ENCODE measurements around the gene NHSL1.

The NHSL1 gene, protein sequence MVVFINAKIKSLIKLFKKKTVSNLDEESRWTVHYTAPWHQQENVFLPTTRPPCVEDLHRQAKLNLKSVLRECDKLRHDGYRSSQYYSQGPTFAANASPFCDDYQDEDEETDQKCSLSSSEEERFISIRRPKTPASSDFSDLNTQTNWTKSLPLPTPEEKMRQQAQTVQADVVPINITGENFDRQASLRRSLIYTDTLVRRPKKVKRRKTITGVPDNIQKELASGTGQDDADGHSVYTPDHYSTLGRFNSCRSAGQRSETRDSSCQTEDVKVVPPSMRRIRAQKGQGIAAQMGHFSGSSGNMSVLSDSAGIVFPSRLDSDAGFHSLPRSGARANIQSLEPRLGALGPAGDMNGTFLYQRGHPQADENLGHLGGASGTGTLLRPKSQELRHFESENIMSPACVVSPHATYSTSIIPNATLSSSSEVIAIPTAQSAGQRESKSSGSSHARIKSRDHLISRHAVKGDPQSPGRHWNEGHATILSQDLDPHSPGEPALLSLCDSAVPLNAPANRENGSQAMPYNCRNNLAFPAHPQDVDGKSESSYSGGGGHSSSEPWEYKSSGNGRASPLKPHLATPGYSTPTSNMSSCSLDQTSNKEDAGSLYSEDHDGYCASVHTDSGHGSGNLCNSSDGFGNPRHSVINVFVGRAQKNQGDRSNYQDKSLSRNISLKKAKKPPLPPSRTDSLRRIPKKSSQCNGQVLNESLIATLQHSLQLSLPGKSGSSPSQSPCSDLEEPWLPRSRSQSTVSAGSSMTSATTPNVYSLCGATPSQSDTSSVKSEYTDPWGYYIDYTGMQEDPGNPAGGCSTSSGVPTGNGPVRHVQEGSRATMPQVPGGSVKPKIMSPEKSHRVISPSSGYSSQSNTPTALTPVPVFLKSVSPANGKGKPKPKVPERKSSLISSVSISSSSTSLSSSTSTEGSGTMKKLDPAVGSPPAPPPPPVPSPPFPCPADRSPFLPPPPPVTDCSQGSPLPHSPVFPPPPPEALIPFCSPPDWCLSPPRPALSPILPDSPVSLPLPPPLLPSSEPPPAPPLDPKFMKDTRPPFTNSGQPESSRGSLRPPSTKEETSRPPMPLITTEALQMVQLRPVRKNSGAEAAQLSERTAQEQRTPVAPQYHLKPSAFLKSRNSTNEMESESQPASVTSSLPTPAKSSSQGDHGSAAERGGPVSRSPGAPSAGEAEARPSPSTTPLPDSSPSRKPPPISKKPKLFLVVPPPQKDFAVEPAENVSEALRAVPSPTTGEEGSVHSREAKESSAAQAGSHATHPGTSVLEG (N-terminal part only)
- 0.35 to 1.2 (median 0.35) reads per million in 3 donors for total RNA-seq

DNA sequence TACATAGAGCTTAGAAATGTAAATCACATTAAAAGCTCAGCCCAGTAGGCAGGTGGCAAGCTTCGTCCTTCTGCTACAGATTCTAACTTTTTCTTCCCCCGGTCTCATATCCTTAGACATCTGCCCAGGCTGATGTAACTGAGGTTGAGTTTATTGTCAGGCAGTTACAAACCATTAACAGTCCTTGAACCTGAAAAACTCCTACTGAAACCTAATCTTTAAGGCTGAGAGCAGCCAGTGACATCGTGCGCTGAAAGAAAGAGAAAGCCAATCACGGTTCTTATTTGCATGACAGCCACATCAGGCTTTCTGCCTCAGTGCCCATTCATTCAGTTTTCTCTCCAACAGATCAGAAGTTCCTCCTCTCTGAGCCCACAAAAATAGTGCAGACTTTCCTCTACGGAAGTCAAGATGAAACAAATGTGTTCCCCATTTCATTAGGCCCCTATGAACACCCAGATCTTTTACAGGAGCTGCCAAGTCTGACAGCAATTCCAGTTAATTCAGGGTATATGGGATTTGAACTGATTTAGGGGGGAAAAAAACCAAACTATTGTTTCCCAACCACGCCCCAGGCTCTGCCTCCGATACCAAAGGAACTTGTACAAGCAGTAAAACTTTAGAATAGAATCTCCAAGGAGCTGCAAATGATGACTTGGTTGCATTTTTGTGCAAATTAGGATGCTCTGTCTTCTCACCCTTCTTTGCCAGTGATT lies at the start of gene NHSL1:
TSS of gene NHSL1 (minus strand) at position 192 of the 716 bp plus-strand sequence. CDS start 204 bp downstream, outside the sequence.
- no peak for DNase-seq
- Histone ChIP-seq H3K36me3 (ENCODE audit: control insufficient read depth, insufficient read depth, low read length) (no peaks in the 10 kb centered on the region), H3K27ac (ENCODE audit: insufficient read depth, low read length, poor library complexity, severe bottlenecking) (no peak within 1 kb of the TSS), H3K9me3 (ENCODE audit: control insufficient read depth, low read length) (no peaks in the 10 kb centered on the region), H3K27me3 (replicated peaks; ENCODE audit: control insufficient read depth, insufficient read depth, low read length, poor library complexity, severe bottlenecking) (no peaks in the 10 kb centered on the region), H3K4me3 (ENCODE audit: insufficient read depth, low read depth, low read length, poor library complexity, severe bottlenecking) (no peak within 1 kb of the TSS), H3K4me1 (ENCODE audit: control insufficient read depth, insufficient read depth, low read length, poor library complexity, severe bottlenecking) (no peaks in the 10 kb centered on the region)

DNA sequence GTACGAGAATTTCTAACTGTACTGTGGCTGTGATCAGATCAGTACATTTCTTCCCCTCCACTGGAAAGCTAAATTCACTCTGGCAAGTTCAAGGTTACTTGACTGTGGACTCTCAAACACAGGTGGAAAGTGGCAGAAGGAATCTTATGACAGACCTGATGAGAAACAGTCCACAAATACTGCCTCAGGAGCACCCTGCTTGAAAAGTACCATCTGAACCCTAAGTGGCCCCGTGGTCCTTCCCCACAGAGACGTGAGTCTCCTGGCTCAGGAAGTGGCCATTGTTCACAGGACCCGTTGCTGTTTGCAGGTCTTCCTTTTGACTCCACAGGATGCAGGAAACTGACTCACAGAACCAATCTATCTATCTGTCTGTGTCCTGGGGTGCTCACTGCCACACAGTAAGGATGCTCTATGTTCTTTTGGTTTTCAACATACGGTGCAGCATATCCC lies 47.5 kb upstream of the NHSL1 start:
- H3K27ac ChIP-seq (ENCODE audit: insufficient read depth, low read length, poor library complexity, severe bottlenecking), result no peak overlapping the region
- no peaks in the 10 kb centered on the region for H3K9me3 ChIP-seq (ENCODE audit: control insufficient read depth, low read length)
- DNase-seq, result no peak
- no peaks in the 10 kb centered on the region for H3K4me1 ChIP-seq (ENCODE audit: control insufficient read depth, insufficient read depth, low read length, poor library complexity, severe bottlenecking)
- H3K27me3 ChIP-seq (replicated peaks; ENCODE audit: control insufficient read depth, insufficient read depth, low read length, poor library complexity, severe bottlenecking), result no peaks in the 10 kb centered on the region
- no peaks in the 10 kb centered on the region for H3K36me3 ChIP-seq (ENCODE audit: control insufficient read depth, insufficient read depth, low read length)
- H3K4me3 ChIP-seq (ENCODE audit: insufficient read depth, low read depth, low read length, poor library complexity, severe bottlenecking), result no peak overlapping the region

DNA sequence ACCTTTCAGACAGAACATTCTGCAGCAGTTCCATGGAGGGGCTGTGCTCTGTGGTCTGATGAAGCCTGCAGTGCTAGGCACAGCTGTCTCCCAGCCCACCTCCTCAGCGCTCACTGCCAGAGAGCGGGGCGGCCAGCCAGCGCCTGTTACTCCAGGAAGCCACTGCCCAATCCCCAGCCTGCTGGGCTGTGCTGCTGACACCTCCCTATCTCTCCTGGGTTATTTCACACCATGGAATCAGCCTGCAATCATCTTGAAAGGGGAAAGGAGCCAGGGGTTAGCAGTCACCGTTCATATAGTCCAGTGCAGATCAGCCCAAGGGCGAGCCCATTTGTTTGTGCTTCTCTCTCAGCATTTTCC lies 46.3 kb upstream of the NHSL1 start:
- no peak overlapping the region for H3K27ac ChIP-seq (ENCODE audit: insufficient read depth, low read length, poor library complexity, severe bottlenecking)
- H3K4me3 ChIP-seq (ENCODE audit: insufficient read depth, low read depth, low read length, poor library complexity, severe bottlenecking), result no peak overlapping the region

DNA sequence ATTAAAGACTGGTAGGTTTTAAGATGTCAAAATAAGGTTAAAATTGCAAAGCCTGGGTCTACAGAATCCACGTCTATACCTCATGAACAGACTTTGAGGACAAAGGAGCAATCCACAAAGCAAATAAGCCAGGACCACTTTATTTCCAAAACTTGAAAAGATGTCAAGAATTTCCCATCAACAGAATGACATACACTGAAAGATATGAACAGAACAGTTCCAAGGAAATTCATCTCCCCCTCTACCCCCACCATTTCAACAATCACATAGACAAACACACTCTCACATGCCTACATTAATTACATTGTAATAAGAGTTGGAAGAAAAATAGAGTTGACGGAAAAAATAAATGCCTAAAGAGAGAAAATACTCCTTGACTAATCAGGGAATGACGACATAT lies 45.2 kb upstream of the NHSL1 start:
- H3K4me1 ChIP-seq (ENCODE audit: control insufficient read depth, insufficient read depth, low read length, poor library complexity, severe bottlenecking), result no peaks in the 10 kb centered on the region
- no peak overlapping the region for H3K4me3 ChIP-seq (ENCODE audit: insufficient read depth, low read depth, low read length, poor library complexity, severe bottlenecking)
- no peaks in the 10 kb centered on the region for H3K36me3 ChIP-seq (ENCODE audit: control insufficient read depth, insufficient read depth, low read length)
- no peak overlapping the region for H3K27ac ChIP-seq (ENCODE audit: insufficient read depth, low read length, poor library complexity, severe bottlenecking)
- no peak for DNase-seq
- H3K27me3 ChIP-seq (replicated peaks; ENCODE audit: control insufficient read depth, insufficient read depth, low read length, poor library complexity, severe bottlenecking), result no peaks in the 10 kb centered on the region
- no peaks in the 10 kb centered on the region for H3K9me3 ChIP-seq (ENCODE audit: control insufficient read depth, low read length)

More for the DNA sequence above, 46.3 kb upstream of the NHSL1 start:
- Histone ChIP-seq H3K9me3 (ENCODE audit: control insufficient read depth, low read length) (no peaks in the 10 kb centered on the region), H3K27me3 (replicated peaks; ENCODE audit: control insufficient read depth, insufficient read depth, low read length, poor library complexity, severe bottlenecking) (no peaks in the 10 kb centered on the region), H3K4me1 (ENCODE audit: control insufficient read depth, insufficient read depth, low read length, poor library complexity, severe bottlenecking) (no peaks in the 10 kb centered on the region), H3K36me3 (ENCODE audit: control insufficient read depth, insufficient read depth, low read length) (no peaks in the 10 kb centered on the region)
- DNase-seq, result no peak

DNA sequence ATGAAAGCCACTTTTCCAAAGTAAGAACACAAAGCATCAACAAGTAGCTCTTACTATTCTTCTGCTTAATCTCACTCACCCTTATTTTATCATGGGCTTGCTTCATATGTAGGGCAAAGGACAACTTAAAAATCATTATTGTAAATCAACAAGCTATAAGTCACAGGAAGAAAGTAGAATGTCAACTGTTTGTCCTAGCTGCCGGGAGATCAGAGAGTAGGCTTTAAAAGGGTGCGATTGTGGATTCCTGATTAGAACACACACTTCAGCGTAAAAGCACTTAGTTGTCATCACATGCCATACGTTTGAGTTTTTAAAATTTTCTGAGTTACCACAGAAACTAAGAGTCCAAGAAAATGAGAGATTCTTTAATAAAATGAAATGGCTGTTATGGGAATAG lies 44.4 kb upstream of the NHSL1 start:
- H3K4me3 ChIP-seq (ENCODE audit: insufficient read depth, low read depth, low read length, poor library complexity, severe bottlenecking), result no peak overlapping the region
- no peaks in the 10 kb centered on the region for H3K4me1 ChIP-seq (ENCODE audit: control insufficient read depth, insufficient read depth, low read length, poor library complexity, severe bottlenecking)
- H3K36me3 ChIP-seq (ENCODE audit: control insufficient read depth, insufficient read depth, low read length), result no peaks in the 10 kb centered on the region
- DNase-seq, result no peak
- H3K27me3 ChIP-seq (replicated peaks; ENCODE audit: control insufficient read depth, insufficient read depth, low read length, poor library complexity, severe bottlenecking), result no peaks in the 10 kb centered on the region
- H3K9me3 ChIP-seq (ENCODE audit: control insufficient read depth, low read length), result no peaks in the 10 kb centered on the region
- H3K27ac ChIP-seq (ENCODE audit: insufficient read depth, low read length, poor library complexity, severe bottlenecking), result no peak overlapping the region

DNA sequence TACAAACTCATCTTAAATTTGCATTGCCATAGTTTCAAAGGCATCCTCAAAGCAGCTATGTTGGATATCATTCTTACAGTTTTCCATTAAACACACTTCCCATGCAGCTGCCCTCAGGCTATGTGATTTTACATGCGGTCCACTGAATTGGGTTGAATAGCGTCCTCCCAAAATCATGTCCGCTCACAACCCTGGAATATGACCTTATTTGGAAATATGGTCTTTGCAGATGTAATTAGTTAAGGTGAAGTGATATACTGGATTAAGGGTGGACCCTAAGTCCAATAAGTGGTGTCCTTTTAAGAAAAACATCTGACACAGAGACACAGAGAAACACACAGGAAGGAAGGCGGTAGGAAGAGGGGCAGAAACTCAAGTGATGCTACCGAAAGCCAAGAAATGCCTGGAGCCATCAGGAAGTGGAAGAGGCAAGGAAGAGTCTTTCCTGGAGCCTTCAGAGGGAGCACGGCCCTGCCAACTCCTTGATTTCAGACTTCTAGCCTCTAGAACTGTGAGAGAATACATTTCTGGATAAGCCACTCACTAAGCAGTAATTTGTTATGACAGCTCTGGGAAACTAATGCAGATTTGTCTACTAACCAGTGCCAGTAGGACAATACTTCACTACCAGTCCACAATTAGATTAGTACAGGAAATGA lies 42.7 kb upstream of the NHSL1 start:
- H3K4me3 ChIP-seq (ENCODE audit: insufficient read depth, low read depth, low read length, poor library complexity, severe bottlenecking), result no peak overlapping the region
- no peak for DNase-seq
- no peaks in the 10 kb centered on the region for H3K27me3 ChIP-seq (replicated peaks; ENCODE audit: control insufficient read depth, insufficient read depth, low read length, poor library complexity, severe bottlenecking)
- H3K27ac ChIP-seq (ENCODE audit: insufficient read depth, low read length, poor library complexity, severe bottlenecking), result no peak overlapping the region
- H3K36me3 ChIP-seq (ENCODE audit: control insufficient read depth, insufficient read depth, low read length), result no peaks in the 10 kb centered on the region
- H3K9me3 ChIP-seq (ENCODE audit: control insufficient read depth, low read length), result no peaks in the 10 kb centered on the region
- no peaks in the 10 kb centered on the region for H3K4me1 ChIP-seq (ENCODE audit: control insufficient read depth, insufficient read depth, low read length, poor library complexity, severe bottlenecking)

DNA sequence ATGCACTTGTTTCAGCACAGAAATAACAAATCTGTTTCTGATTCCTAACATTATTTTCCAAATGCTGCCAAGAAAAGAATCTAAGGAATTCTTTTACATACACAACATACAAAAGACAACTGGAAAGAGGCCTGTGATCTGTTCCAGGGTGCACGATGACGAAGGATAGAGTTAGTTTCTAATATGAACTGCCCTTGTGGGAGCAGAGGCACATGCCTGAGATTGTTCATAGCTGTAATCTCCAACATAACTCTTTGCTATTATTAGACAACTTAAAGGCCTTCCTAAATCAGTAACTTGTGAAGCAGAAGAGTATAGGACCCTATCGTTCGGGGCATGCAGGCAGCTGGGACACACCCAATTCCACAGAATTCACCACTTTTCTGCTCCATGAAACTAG lies 41.2 kb upstream of the NHSL1 start:
- DNase-seq, result no peak
- Histone ChIP-seq H3K27ac (ENCODE audit: insufficient read depth, low read length, poor library complexity, severe bottlenecking) (no peak overlapping the region), H3K4me1 (ENCODE audit: control insufficient read depth, insufficient read depth, low read length, poor library complexity, severe bottlenecking) (no peaks in the 10 kb centered on the region), H3K27me3 (replicated peaks; ENCODE audit: control insufficient read depth, insufficient read depth, low read length, poor library complexity, severe bottlenecking) (no peaks in the 10 kb centered on the region), H3K9me3 (ENCODE audit: control insufficient read depth, low read length) (no peaks in the 10 kb centered on the region), H3K36me3 (ENCODE audit: control insufficient read depth, insufficient read depth, low read length) (no peaks in the 10 kb centered on the region), H3K4me3 (ENCODE audit: insufficient read depth, low read depth, low read length, poor library complexity, severe bottlenecking) (no peak overlapping the region)

DNA sequence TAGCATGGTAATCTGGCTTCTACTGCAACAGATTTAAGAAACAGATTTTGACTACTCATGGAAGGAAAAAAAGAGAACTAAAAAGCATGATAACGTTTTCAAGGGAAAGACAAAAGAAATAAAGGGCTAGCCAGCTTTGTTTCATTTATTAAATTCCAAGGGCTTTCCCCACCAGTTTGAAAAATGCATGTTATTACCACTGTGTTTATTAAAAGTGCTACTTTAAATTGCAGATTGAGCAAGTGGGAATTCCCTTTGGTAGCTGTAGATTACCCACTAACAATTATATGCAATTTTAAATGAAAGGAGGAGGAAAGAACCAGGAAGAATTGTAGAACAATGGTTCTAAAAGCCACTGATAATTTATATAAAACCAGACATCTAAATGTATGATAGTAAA lies 40.6 kb upstream of the NHSL1 start:
- no peaks in the 10 kb centered on the region for H3K9me3 ChIP-seq (ENCODE audit: control insufficient read depth, low read length)
- no peak for DNase-seq
- no peaks in the 10 kb centered on the region for H3K36me3 ChIP-seq (ENCODE audit: control insufficient read depth, insufficient read depth, low read length)
- no peaks in the 10 kb centered on the region for H3K27me3 ChIP-seq (replicated peaks; ENCODE audit: control insufficient read depth, insufficient read depth, low read length, poor library complexity, severe bottlenecking)
- H3K27ac ChIP-seq (ENCODE audit: insufficient read depth, low read length, poor library complexity, severe bottlenecking), result no peak overlapping the region
- no peak overlapping the region for H3K4me3 ChIP-seq (ENCODE audit: insufficient read depth, low read depth, low read length, poor library complexity, severe bottlenecking)
- H3K4me1 ChIP-seq (ENCODE audit: control insufficient read depth, insufficient read depth, low read length, poor library complexity, severe bottlenecking), result no peaks in the 10 kb centered on the region

Measured in effector memory CD4-positive, alpha-beta T cell (primary cell).